Uterus (tissue), 4 donors: ENCODE results near the gene PRKG1. TPM values are rescaled to one million over a fixed set of nuclear protein-coding genes. Genes with fewer than 3 reads are reported as not detected.
A peak's percentile ranks its signal among the peaks of the same experiment; 100 is the strongest.

Experiments
- DNase-seq, 2 donors: peaks; one replicate each; pipeline ENCODE4 v3.0.0-alpha.2; 2019 to 2020
- H3K27ac ChIP-seq, 2 donors: fragments of 200-600 bp; sonication (generic); 1 replicate in 1 of 2; 2 replicates in 1 of 2; pipeline ENCODE4 v1.5.1; 2016 to 2018
- H3K27me3 ChIP-seq, 2 donors: fragments of 200-600 bp; sonication (generic); one replicate each; pipeline ENCODE4 v1.5.1; 2018 to 2019; ENCODE audit warnings: control low read depth in 1 of 2
- H3K36me3 ChIP-seq, 2 donors: fragments of 200-600 bp; sonication (generic); one replicate each; pipeline ENCODE4 v1.5.1; 2019; ENCODE audit warnings: control low read depth in 1 of 2
- H3K4me1 ChIP-seq, 2 donors: fragments of 200-600 bp; sonication (generic); one replicate each; pipeline ENCODE4 v1.5.1; 2018 to 2019; ENCODE audit warnings: control low read depth in 1 of 2
- H3K4me3 ChIP-seq, 2 donors: fragments of 200-600 bp; sonication (generic); 1 replicate in 1 of 2; 2 replicates in 1 of 2; pipeline ENCODE4 v1.5.1; 2018 to 2019; ENCODE audit warnings: mild to moderate bottlenecking in 1 of 2
- H3K9me3 ChIP-seq, 2 donors: fragments of 200-600 bp; sonication (generic); one replicate each; pipeline ENCODE4 v1.5.1; 2019; ENCODE audit warnings: control low read depth in 1 of 2
- CTCF ChIP-seq, 4 experiments: fragments of 200-600 bp in 2 of 4; fragments of 450-650 bp in 2 of 4; sonication (generic) in 2 of 4; IDR thresholded peaks; one replicate each; pipeline ENCODE4 v1.5.1; 2016 to 2019; ENCODE audit warnings: antibody characterized with exemption in 4 of 4, mild to moderate bottlenecking in 2 of 4, moderate library complexity in 1 of 4
- POLR2A ChIP-seq, 2 donors: fragments of 450-650 bp; IDR thresholded peaks; one replicate each; pipeline ENCODE4 v1.6.1; 2016; ENCODE audit warnings: antibody characterized with exemption in 2 of 2, mild to moderate bottlenecking in 1 of 2, moderate library complexity in 1 of 2
- intact Hi-C: fragments of 100-400 bp; cut with DNase I; formaldehyde crosslinking; loops from one replicate; pipeline ENCODE4 v1.15.1; 2023; ENCODE audit warnings: low total_unique reads
- total RNA-seq, 4 donors: library from RNA; depleted of rRNA in 3 of 4; stranded (reverse); fragments of >200 nt in 3 of 4; gene quantifications; one replicate each; pipeline versions ENCODE4 v1.1.0 to v1.2.4, GENCODE V29; 2014 to 2023
- donor health status: DM: yes; HTN: yes; CAD: no.

Gene PRKG1
- total RNA-seq, 4 donors from 2014 or later, result 32.4 to 136 (median 69.6) TPM

GRCh38 chr10:51630640-51631005 lies 556.3 kb downstream of the PRKG1 start:
- Histone ChIP-seq H3K4me1 (no peaks in the 10 kb centered on the region), H3K27ac (no peak overlapping the region), H3K9me3 (no peaks in the 10 kb centered on the region), H3K27me3 (no peaks in the 10 kb centered on the region), H3K4me3 (no peak overlapping the region), H3K36me3 (no peaks in the 10 kb centered on the region)
- no peak for TF ChIP-seq POLR2A (IDR thresholded peaks at IDR 0.05)
- no peak for TF ChIP-seq CTCF (IDR thresholded peaks at IDR 0.05)
- intact Hi-C loops, result no loop called here
- DNase-seq, result no peak

GRCh38 chr10:51635436-51635835 lies 561.1 kb downstream of the PRKG1 start:
- Histone ChIP-seq H3K4me1 (no peaks in the 10 kb centered on the region), H3K9me3 (no peaks in the 10 kb centered on the region), H3K27me3 (no peaks in the 10 kb centered on the region), H3K36me3 (no peaks in the 10 kb centered on the region), H3K27ac (no peak overlapping the region), H3K4me3 (no peak overlapping the region)
- TF ChIP-seq CTCF (IDR thresholded peaks at IDR 0.05), result no peak
- no peak for TF ChIP-seq POLR2A (IDR thresholded peaks at IDR 0.05)
- intact Hi-C loops, result no loop called here
- DNase-seq, result no peak

GRCh38 chr10:51638211-51638610 lies 563.9 kb downstream of the PRKG1 start:
- TF ChIP-seq POLR2A (IDR thresholded peaks at IDR 0.05) (no peak), CTCF (IDR thresholded peaks at IDR 0.05) (no peak)
- H3K4me1 ChIP-seq, result no peaks in the 10 kb centered on the region
- no peak overlapping the region for H3K4me3 ChIP-seq
- no peaks in the 10 kb centered on the region for H3K9me3 ChIP-seq
- H3K36me3 ChIP-seq, result no peaks in the 10 kb centered on the region
- H3K27ac ChIP-seq, result no peak overlapping the region
- no peaks in the 10 kb centered on the region for H3K27me3 ChIP-seq
- intact Hi-C loops, result no loop called here
- DNase-seq, result no peak

- Histone ChIP-seq H3K27me3 (no peaks in the 10 kb centered on the region), H3K9me3 (no peaks in the 10 kb centered on the region), H3K4me3 (no peak overlapping the region), H3K36me3 (no peaks in the 10 kb centered on the region), H3K27ac (no peak overlapping the region), H3K4me1 (no peaks in the 10 kb centered on the region)
- DNase-seq, result no peak
- TF ChIP-seq POLR2A (IDR thresholded peaks at IDR 0.05) (no peak), CTCF (IDR thresholded peaks at IDR 0.05) (peak in 1 of 4 experiments; percentile 13)
- intact Hi-C loops, result no loop called here
Observed at GRCh38 chr10:51638737-51639136, 564.5 kb downstream of the PRKG1 start.

GRCh38 chr10:51640120-51640819 lies 566.0 kb downstream of the PRKG1 start:
- Histone ChIP-seq H3K4me1 (no peaks in the 10 kb centered on the region), H3K36me3 (no peaks in the 10 kb centered on the region), H3K27ac (no peak overlapping the region), H3K9me3 (no peaks in the 10 kb centered on the region), H3K27me3 (no peaks in the 10 kb centered on the region), H3K4me3 (no peak overlapping the region)
- no peak for DNase-seq
- intact Hi-C loops, result no loop called here
- TF ChIP-seq POLR2A (IDR thresholded peaks at IDR 0.05), result no peak

GRCh38 chr10:51642581-51642980 lies 568.3 kb downstream of the PRKG1 start:
- intact Hi-C loops, result no loop called here
- H3K4me1 ChIP-seq, result no peaks in the 10 kb centered on the region
- no peak for DNase-seq

More at GRCh38 chr10:51642581-51642980, 568.3 kb downstream of the PRKG1 start:
- Histone ChIP-seq H3K27ac (no peak overlapping the region), H3K4me3 (no peak overlapping the region), H3K36me3 (no peaks in the 10 kb centered on the region), H3K9me3 (no peaks in the 10 kb centered on the region), H3K27me3 (no peaks in the 10 kb centered on the region)
- TF ChIP-seq CTCF (IDR thresholded peaks at IDR 0.05), result no peak
- no peak for TF ChIP-seq POLR2A (IDR thresholded peaks at IDR 0.05)
